Spleen (tissue), 7 donors: ENCODE measurements around the gene RBFA.

Experiments used
- POLR2A ChIP-seq, 3 donors: fragments of 450-650 bp; IDR thresholded peaks; one replicate each; pipeline ENCODE4 v1.5.1; 2017; ENCODE audit warnings: antibody characterized with exemption in 3 of 3, mild to moderate bottlenecking in 1 of 3
- TF ChIP-seq, protein P1 (sequence below), 11 experiments: fragments of 200-600 bp in 7 of 11; fragments of 450-650 bp in 4 of 11; sonication (generic) in 4 of 11; IDR thresholded peaks in 8 of 11; conservative IDR thresholded peaks in 3 of 11; 1 replicate in 7 of 11; 2 replicates in 4 of 11; pipeline versions ENCODE4 v1.4.0 to v1.8.0; 2016 to 2021; ENCODE audit warnings: antibody characterized with exemption in 11 of 11, inconsistent platforms in 4 of 11, mild to moderate bottlenecking in 1 of 11
- donor health status: DM: no; HTN: no; CAD: no; lungs with moderate emphysema.
- donor health status: DM: no; HTN: no; CAD: no.
- donor health status: DM: no; HTN: no; CAD: no.

DNA sequence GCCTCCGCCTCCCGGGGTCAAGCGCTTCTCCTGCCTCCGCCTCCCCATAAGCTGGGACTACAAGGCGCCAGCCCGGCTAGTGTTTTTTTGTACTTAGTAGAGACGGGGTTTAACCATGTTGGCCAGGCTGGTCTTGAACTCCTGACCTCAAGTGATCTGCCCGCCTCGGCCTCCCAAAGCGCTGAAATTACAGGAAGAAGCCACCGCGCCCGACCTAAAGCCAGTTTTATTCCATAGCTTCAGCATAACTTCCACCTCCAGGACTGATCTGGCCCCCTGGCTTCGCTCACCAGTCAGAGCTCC lies 45.1 kb upstream of the RBFA start:
- TF ChIP-seq, protein P1, sequence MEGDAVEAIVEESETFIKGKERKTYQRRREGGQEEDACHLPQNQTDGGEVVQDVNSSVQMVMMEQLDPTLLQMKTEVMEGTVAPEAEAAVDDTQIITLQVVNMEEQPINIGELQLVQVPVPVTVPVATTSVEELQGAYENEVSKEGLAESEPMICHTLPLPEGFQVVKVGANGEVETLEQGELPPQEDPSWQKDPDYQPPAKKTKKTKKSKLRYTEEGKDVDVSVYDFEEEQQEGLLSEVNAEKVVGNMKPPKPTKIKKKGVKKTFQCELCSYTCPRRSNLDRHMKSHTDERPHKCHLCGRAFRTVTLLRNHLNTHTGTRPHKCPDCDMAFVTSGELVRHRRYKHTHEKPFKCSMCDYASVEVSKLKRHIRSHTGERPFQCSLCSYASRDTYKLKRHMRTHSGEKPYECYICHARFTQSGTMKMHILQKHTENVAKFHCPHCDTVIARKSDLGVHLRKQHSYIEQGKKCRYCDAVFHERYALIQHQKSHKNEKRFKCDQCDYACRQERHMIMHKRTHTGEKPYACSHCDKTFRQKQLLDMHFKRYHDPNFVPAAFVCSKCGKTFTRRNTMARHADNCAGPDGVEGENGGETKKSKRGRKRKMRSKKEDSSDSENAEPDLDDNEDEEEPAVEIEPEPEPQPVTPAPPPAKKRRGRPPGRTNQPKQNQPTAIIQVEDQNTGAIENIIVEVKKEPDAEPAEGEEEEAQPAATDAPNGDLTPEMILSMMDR (IDR thresholded peaks at IDR 0.05 in 8 of 11, conservative IDR thresholded peaks at IDR 0.05 in 3 of 11): no peak
- TF ChIP-seq POLR2A (IDR thresholded peaks at IDR 0.05): no peak
